ENCODE measurements around the gene C19orf47. TPM values are rescaled to one million over a fixed set of nuclear protein-coding genes. Genes with fewer than 3 reads are reported as not detected.

C19orf47 gene
- polyA plus RNA-seq, 3 donors = 7.6 to 10.2 (median 8.0) TPM

GRCh38 chr19:40341601-40342482, 6.4 kb downstream of the C19orf47 start:
- Mint-ChIP-seq H3K4me1 (peaks cover 12% of the 10 kb centered on the region), H3K27ac (peak overlapping the region in 3 of 7 donors; percentile 32 to 68 (median 40)), H3K36me3 (peaks cover 32 to 56% of the 10 kb centered on the region in 2 donors), H3K9me3 (peaks cover 0 to 1% (median 0%) of the 10 kb centered on the region in 7 donors), H3K27me3 (ENCODE audit: low read depth in 3 of 3) (peaks cover 0 to 2% (median 0%) of the 10 kb centered on the region in 3 donors), H3K4me3 (no peak overlapping the region)
- Histone ChIP-seq H3K9me3 (replicated peaks in 1 of 2; ENCODE audit: control insufficient read depth in 1 of 2, insufficient read depth in 1 of 2, low read length in 2 of 2) (no peaks in the 10 kb centered on the region), H3K4me2 (replicated peaks; ENCODE audit: extremely low read depth, low read length, poor library complexity, severe bottlenecking) (no peak overlapping the region), H3K79me2 (ENCODE audit: insufficient read depth, low read length) (peaks cover 39% of the 10 kb centered on the region), H2AFZ (ENCODE audit: insufficient read depth, low read depth, low read length, poor library complexity, severe bottlenecking) (no peak overlapping the region), H3K4me1 (ENCODE audit: control insufficient read depth in 1 of 2, insufficient read depth in 2 of 2, low read length in 2 of 2) (peaks cover 3% of the 10 kb centered on the region in 2 donors), H3K4me3 (replicated peaks in 1 of 3; ENCODE audit: low read depth in 2 of 3, low read length in 3 of 3) (no peak overlapping the region), H4K20me1 (ENCODE audit: insufficient read depth, low read length) (peaks cover 7% of the 10 kb centered on the region), H3K27ac (ENCODE audit: low read depth in 1 of 2, low read length in 2 of 2) (peak overlapping the region in 1 of 2 donors; percentile 48), H3K27me3 (ENCODE audit: control insufficient read depth in 2 of 2, insufficient read depth in 2 of 2, low read length in 2 of 2) (no peaks in the 10 kb centered on the region), H3K9ac (ENCODE audit: insufficient read depth, low read length, poor library complexity, severe bottlenecking) (no peak overlapping the region), H3K36me3 (replicated peaks in 1 of 2; ENCODE audit: control insufficient read depth in 1 of 2, insufficient read depth in 2 of 2, low read length in 2 of 2) (peaks cover 22 to 45% of the 10 kb centered on the region in 2 donors)
- TF ChIP-seq CTCF (IDR thresholded peaks at IDR 0.05) = no peak
- DNase-seq = no peak
- intact Hi-C loops (cut with micrococcal nuclease) = no loop called here
- 97% methylated on average over 6 of the region's 9 CpGs for WGBS (ENCODE audit: insufficient coverage)

- Histone ChIP-seq H3K4me1 (ENCODE audit: control insufficient read depth in 1 of 2, insufficient read depth in 2 of 2, low read length in 2 of 2) (no peaks in the 10 kb centered on the region), H3K79me2 (ENCODE audit: insufficient read depth, low read length) (peaks cover 19% of the 10 kb centered on the region), H4K20me1 (ENCODE audit: insufficient read depth, low read length) (peaks cover 7% of the 10 kb centered on the region), H3K4me2 (replicated peaks; ENCODE audit: extremely low read depth, low read length, poor library complexity, severe bottlenecking) (no peak overlapping the region), H3K27ac (ENCODE audit: low read depth in 1 of 2, low read length in 2 of 2) (no peak overlapping the region), H3K27me3 (ENCODE audit: control insufficient read depth in 2 of 2, insufficient read depth in 2 of 2, low read length in 2 of 2) (no peaks in the 10 kb centered on the region), H3K9ac (ENCODE audit: insufficient read depth, low read length, poor library complexity, severe bottlenecking) (no peak overlapping the region), H3K4me3 (replicated peaks in 1 of 3; ENCODE audit: low read depth in 2 of 3, low read length in 3 of 3) (no peak overlapping the region), H2AFZ (ENCODE audit: insufficient read depth, low read depth, low read length, poor library complexity, severe bottlenecking) (no peak overlapping the region), H3K36me3 (replicated peaks in 1 of 2; ENCODE audit: control insufficient read depth in 1 of 2, insufficient read depth in 2 of 2, low read length in 2 of 2) (peaks cover 42 to 70% of the 10 kb centered on the region in 2 donors), H3K9me3 (replicated peaks in 1 of 2; ENCODE audit: control insufficient read depth in 1 of 2, insufficient read depth in 1 of 2, low read length in 2 of 2) (no peaks in the 10 kb centered on the region)
- no peak for DNase-seq
- WGBS (ENCODE audit: insufficient coverage) = 80% methylated on average over 1 of the region's 4 CpGs
- Mint-ChIP-seq H3K27ac (peak overlapping the region in 2 of 7 donors; percentile 11 to 25), H3K4me3 (no peak overlapping the region), H3K9me3 (peaks cover 0 to 1% (median 0%) of the 10 kb centered on the region in 7 donors), H3K4me1 (peaks cover 7% of the 10 kb centered on the region), H3K36me3 (peaks cover 42 to 69% of the 10 kb centered on the region in 2 donors), H3K27me3 (ENCODE audit: low read depth in 3 of 3) (peaks cover 0 to 2% (median 0%) of the 10 kb centered on the region in 3 donors)
- no peak for TF ChIP-seq CTCF (IDR thresholded peaks at IDR 0.05)
- intact Hi-C loops (cut with micrococcal nuclease) = no loop called here
Observed at GRCh38 chr19:40339018-40339728, 9.0 kb downstream of the C19orf47 start.

Measured in CD14-positive monocyte (primary cell).